ENCODE measurements around the gene ICA1L.
"Not testable (repeated sequence)": the region's sequence is repeated elsewhere in the genome, so short reads cannot be mapped to it uniquely, and the experiment has no call there.

ICA1L gene

DNA sequence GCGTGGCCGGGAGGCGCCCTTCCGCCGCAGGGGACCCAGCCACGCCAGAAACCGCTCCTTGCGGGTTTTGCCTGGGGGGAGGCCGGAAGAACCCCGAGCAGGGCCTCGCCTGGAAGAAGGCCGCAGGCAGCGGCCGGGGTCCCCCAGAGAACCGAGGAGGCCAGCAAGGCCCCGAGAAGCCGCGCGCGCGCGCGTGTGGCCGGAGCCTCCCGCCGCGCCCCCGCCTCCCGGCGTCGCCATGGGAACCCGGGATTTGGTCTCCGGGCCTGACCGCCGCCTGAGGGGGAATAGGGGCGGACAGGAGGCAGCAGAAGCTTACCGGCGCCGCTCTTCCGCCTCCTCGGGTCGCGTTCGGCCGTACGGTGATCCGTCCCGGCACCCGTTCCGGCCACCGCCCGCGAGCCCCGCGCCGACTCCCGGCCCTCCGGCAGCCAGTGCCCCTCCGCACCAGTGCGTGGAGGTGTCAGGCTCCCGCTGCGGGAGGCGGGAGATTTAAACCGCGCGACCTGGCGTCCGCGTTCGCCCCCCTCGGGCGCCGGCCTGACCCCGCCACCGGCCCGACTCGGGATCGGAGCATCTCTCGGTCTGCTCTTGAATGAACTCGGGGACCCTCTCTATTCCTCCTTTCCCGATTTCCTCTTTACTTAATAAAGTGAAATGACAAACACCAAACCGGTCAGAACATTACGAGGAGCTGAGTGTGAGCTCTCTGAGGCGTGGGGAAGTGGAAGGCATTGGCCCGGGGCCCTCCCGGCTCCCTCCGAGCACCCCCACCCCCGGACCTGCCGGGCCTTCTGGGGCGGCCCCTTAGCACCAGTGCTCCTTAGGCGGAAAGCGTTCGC, at the start of gene ICA1L:
TSS of gene ICA1L (minus strand) at position 467 of the 842 bp plus-strand sequence. CDS start 42,757 bp downstream, outside the sequence.
- peak; percentile 30 for DNase-seq

DNA sequence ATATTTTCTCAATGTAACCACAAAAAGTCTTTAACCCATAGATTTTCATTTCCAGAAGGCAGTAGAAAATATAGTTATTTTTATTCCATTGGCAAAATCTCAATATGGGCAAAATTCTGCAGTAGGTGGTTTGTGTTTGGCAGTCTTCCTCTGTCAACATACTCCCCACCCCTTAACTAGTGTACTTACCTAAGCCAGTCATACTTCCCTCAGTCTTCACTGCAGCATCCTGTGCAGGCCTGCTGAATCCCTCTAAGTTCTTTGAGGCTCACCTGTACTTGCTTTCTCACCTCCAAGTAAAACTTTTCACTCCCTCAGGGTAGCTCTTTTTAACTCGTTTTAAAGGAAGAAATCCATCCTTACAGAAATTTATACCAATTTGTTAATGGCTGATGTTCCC, 47.3 kb upstream of the ICA1L start:
- DNase-seq = no peak

DNA sequence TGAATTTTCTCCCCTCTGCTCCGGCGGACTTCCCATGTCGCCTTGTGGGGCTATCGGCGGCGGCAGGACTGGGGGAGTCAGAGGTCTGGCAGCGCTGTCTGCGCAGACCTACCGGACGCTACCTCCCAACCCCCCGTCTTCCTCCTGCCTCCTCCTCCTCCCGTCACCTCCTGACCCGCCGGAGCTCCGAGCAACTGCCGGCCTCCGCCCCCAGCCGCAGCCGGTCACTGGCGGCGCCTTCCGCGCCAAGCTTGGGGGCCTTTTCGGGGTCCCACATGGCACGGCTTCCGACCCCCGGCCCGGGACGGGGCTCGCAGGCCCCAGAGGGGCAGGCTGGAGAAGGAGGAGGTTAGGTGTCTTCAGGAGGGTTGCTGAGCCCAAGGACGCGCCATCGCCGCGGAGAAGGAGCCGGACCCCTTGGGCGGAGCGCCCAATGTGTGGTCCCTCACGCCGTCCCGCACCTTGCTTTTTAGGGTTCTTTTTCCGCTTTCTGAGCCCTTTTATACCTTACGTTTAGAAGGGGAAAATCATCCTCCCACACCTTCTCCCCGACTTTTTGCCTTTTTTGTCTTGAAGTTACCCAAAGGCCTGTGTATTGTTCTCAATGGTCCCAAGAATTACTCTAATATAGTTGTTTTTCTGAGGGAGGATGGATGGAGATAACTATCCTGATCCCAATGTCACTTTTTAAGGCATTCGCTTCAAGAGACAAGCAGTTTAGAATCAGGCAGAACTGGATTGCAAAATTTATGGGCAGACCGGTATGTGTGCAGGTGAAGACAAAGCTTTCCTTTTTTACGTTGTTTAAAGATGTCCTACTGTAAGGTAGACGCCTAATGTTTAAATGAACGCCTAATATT, 41.0 kb upstream of the ICA1L start:
- not testable (repeated sequence) for DNase-seq

DNA sequence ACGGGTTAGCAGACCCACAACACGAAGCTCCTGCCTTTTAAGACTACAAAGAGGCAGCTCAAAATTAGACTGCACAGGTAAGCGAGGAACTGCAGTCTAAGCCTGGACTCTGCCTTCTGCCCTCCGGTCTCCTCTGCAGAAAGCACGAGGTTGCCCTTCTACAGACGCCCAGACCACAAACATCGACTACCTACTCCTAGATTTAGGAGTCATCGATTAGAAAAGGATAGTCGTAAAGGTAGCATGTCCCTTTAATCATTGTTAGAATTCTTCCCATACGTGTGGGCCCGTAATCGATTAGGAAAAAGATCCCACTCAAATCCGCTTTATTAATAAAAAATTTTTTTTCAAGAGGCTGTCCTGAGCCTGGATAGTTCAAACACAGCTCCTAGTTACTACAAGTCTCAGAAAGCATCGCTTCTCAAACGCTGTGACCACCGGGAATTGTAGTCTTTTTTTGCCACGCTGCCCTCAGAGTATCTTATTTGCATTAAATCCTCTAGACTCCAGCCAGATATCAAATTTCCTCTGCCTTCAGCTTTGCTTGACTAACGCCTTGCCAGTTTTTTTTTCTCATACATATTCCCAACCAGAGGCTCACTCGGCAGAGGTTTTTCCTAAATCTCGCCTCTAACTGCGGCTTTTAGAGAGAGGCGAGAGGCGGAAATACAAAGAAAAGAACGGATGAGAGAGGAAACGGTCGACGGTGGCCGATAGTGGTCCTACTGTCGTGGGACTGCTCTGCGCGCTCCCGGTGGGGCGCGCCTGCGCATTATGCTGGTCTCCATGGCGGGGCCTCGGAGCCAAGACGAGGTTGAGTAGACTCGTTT, 40.2 kb upstream of the ICA1L start, which contains the start of the genes CARF and WDR12:
TSS of gene CARF (plus strand) at position 764 of the 830 bp plus-strand sequence. CDS start 29,628 bp downstream, outside the sequence.
TSS of gene WDR12 (minus strand) at position 162 of the 830 bp plus-strand sequence. CDS start 197 bp downstream, outside the sequence.
- DNase-seq = peak; percentile 96

DNA sequence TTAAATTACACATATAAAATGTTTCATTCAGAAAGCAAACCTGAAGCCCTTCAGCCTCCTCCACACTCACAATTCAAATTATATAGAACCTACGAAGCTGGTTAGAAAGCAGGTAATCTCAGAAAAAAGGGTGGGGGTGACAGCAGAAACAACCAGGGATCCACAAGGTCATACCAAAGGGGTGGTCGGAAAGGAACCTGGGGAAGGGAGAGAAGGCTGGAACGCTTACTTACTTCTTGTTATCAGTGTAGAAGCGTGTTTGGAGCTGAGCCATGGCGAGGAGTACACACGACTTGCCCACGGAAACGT, 39.6 kb upstream of the ICA1L start:
- no peak for DNase-seq

DNA sequence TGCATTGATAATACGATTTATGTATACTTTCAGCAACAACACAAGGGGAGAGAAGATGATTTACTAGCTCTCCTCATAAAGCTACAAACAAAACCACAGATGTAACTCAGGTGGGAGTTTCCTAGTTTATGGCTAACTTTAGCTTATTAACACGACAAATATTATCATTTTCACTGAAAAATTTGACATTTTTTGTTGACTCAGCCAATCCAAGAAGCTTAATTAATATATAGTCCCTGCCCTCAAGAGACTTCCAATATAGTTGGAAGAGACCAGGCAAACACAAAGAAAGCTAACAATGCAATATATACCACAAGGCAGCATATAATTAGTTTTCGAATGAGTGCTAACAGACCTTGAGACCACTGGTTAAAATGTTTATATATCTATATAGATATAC, 39.1 kb upstream of the ICA1L start:
- DNase-seq = no peak

DNA sequence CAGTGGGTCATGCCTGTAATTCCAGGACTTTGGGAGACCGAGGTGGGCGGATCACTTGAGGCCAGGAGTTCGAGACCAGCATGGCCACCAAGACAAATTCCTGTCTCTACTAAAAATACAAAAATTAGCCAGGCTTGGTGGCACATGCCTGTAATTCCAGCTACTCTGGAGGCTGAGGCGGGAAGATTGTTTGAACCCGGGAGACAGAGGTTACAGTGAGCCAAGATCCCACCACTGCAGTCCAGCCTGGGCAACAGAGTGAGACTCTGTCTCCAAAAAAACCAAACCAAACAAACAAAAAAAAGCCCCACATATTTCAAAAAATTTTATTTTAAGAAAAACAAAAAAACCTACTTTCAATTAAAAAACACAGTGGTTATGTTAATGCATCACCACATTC, 38.7 kb upstream of the ICA1L start:
- DNase-seq = not testable (repeated sequence)

DNA sequence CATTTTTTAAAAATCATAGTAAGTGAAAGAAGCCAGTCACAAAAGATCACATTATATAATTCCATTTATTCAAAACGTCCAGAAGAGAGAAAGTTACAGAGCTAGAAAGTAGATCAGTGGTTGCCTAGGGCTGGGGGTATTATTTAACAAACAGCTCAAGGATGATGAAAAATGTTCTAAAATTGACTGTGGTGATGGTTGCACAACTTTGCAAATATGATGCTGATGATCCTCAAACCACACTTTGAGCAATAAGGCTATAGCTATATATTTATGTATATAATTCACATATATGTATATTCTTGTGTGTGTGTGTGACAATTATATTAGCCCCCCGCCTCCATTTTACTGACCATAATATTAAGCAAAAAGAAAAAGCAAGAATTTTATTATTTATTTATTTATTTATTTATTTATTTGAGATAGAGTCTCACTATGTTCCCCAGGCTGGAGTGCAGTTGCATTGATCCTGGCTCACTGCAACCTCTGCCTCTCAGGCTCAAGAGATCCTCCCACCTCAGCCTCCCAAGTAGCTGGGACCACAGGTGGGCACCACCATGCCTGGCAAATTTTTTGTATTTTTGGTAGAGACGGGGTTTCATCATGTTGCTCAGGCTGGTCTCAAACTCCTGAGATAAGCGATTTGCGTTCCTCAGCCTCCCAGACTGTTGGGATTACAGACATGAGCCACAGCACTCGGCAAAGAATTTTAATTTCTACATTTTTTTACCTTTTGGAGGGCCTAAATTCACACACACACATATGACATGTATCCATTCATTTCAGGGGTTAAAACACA, 38.0 kb upstream of the ICA1L start:
- DNase-seq = no peak

DNA sequence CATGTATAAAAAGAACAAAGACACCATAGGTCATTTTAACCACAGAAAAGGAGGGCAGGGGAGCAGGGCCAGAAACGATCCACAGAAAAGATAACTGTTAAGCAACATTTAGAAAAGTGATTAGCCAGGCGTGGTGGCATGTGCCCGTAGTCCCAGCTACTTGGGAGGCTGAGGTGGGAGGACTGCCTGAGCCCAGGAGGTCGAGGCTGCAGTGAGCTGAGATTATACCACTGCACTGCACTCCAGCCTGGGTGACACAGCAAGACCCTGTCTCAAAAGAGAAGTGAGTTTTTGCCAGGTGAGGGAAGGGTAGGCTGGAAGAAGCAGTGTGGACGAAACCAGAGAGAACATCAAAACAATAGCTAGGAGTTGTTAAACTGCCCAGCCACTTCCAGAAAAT, 36.6 kb upstream of the ICA1L start:
- DNase-seq = no peak

DNA sequence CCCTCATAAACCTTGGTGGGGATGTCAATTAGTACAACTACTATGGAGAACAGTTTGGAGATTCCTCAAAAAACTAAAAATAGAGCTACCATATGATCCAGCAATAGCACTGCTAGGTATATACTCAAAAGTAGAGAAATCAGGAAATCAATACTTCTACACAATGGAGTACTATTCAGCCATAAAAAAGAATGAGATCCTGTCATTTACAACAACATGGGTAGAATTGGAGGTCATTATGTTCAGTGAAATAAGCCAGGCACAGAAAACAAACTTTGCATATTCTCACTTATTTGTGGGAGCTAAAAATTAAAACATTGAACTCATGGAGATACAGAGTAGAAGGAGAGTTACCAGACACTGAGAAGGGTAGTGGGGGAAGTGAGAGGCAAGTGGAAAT, 33.9 kb upstream of the ICA1L start:
- DNase-seq = not testable (repeated sequence)

DNA sequence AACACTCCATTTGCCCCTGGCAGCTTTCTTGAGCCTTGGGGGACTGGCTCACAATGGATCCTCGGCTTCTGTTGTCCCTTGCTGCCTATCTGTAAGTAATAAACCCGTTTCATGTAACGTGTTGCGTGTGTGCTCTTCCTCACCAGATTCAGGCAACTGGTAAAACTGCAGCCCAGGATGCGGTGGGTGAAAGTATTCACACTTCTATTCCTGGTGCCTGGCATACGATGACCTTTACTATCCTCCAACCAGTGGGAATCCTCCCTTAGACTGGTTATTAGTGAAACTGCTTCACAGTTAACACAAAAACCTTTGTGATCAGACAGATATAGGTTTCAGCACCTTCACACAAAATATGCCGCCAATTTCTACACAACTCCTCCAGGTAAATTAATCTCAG, 13.6 kb upstream of the ICA1L start:
- DNase-seq = no peak

DNA sequence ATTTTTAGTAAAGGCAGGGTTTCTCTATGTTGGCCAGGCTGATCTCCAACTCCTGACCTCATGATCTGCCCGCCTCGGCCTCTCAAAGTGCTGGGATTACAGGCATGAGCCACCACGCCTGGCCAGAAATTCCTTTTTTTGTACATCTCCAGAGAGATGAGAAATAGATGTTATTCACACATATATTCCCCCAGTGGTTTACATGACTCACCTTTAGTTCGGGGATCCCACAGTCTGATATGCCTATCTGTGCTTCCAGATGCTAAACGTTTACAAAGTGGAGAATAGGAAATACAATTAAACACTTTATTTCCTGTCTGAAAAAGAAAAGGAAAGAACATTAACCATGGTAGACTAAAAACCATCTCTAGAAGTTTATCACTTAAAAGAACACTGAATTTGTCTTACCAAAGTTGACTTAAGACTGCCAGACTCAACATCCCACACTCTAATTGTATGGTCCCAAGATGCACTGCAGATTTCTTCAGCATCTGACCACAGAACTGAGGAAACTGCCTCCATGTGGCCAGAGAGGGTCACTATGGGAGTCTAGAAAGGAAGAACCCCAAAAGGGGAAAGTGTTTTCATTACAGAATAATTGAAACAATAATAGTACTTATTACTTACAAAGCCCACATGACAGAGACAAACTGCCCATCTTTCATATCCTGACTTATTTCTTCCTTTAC, 12.6 kb upstream of the ICA1L start:
- DNase-seq = no peak

DNA sequence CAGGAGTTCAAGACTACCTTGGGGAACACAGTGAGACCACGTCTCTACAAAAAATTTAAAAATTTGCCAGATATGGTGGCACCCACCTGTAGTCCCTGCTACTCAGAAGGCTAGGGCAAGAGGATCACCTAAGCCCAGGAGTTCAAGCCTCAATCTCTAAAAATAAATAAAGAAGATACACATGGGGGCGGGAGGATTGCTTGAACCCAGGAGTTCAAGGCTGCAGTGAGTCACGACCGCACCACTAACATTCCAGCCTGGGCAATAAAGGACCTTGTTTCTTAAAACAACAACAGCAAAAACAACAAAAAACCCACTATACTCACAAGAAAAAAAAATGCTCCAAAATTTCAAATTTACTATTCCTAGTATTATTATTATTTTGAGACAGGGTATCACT, 10.0 kb upstream of the ICA1L start:
- DNase-seq = no peak

DNA sequence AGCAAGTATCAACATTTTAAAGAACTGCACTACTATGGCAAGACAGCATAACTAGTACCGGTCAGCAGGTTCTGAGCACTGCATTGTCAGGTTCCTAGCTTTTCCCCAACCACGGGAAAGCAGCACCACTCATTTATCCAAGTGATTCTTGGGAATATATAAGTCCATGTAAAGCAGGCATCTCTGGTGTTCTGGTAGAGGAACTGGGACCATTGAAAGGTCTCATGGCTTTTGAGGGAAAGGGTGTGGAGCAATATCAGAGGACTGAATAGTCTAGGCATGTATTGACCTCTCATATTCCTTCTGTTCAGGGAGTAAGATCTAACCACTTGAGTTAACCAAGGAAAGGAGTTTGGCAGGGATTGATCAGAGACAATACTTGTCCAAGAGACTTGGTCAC, 6.1 kb upstream of the ICA1L start:
- no peak for DNase-seq

DNA sequence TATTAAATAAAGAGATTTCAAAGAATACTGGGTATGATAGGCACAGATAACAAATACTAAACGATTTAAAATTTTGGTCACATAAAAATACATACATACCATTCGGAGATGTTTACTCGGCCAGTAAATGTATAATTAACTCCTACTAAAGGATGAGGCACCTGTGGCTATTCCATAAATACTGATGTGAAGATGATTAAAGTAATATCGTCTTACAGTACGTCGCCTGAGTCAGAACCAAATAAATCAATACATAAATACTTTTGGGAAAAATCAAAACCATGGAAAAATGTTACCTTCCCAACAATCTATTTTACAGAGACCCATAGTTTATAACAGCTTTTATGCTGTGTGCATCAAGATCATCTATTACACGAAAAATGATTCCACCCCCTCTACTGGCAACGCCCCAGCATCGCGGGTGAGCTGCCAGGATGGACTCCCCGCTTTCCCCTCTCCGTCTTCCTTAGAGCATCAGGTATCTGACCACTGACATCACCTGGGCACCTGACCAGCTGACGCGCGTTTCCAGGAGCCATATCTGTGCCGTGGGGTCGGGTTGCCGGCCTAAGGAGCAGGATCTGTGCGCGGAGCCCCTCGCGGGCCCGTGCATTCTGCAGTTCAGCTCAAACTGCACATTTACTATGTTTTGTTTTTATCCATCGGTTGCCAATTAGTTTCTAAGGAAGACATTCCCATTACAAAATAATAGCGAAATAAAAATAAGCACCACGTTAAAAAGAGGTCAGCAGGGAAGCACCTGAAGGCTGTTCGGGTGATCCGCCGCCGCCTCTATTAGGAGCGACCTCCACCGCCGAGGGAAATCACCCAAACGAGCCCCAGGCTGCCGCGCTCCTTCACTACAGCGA, 901 bp downstream of the ICA1L start:
- peak; percentile 48 for DNase-seq

DNA sequence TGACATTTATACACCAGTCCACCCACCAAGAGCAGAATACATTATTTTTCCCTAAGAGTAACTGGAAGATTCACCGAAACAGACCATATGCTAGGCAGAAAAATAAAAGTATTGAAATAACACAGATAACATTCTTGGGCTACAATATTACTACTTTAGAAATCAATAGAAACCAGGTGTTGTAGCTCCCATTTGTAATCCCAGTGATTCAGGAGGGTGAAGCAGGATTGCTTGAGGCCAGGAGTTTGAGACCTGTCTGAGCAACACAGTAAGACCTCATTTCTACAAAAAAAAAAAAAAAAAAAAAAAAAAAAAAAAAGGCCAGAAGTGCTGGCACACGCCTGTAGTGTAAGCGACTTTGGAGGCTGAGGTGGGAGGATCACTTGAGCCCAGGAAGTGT, 9.6 kb downstream of the ICA1L start:
- DNase-seq = no peak

DNA sequence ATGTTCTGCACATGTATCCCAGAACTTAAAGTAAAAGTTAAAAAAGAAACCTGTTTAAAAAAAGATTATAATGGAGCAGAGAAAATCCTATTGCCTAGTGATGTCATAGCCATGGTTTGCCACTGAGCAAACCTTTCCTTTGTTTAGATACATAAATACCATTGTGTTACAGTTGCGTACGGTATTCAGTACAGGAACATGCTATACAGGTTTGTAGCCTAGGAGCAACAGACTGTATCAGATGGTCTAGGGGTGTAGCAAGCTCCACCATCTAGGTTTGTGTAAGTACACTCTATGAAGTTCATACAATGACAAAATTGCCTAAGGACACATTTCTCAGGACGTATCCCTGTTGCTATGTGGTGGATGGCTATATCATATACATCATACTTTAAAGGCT, 13.0 kb downstream of the ICA1L start:
- no peak for DNase-seq

DNA sequence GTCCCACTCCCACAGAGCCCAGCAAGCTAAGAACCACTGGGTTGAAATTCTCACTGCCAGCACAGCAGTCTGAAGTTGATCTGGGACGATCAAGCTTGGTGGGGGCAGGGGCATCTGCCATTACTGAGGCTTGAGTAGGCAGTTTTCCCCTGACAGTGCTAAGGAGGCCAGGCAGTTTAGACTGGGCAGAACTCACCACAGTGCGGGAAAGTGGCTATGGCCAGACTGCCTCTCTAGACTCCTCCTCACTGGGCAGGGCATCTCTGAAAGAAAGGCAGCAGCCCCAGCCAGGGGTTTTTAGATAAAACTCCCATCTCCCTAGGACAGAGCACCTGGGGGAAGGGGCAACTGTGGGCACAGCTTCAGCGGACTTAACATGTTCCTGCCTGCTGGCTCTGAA, 22.2 kb downstream of the ICA1L start:
- DNase-seq = not testable (repeated sequence)

DNA sequence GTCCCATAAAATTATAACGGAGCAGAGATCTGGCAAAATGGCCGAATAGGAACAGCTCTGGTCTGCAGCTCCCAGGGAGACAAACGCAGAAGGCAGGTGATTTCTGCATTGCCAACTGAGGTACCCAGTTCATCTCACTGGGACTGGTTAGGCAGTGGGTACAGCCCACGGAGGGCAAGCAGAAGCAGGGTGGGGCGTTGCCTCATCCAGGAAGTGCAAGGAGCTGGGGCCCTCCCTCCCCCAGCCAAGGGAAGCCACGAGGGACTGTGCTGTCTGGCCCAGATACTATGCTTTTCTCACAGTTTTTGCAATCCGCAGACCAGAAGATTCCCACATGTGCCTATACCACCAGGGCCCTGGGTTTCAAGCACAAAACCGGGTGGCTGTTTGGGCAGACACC, 22.8 kb downstream of the ICA1L start:
- no peak for DNase-seq
